HS-5 (cell line): ENCODE data around the gene ADCYAP1.

Experiments
- DNase-seq: peaks from one replicate; pipeline ENCODE4 v3.0.0-alpha.2; 2012; ENCODE audit warnings: low read depth

Gene ADCYAP1

DNA sequence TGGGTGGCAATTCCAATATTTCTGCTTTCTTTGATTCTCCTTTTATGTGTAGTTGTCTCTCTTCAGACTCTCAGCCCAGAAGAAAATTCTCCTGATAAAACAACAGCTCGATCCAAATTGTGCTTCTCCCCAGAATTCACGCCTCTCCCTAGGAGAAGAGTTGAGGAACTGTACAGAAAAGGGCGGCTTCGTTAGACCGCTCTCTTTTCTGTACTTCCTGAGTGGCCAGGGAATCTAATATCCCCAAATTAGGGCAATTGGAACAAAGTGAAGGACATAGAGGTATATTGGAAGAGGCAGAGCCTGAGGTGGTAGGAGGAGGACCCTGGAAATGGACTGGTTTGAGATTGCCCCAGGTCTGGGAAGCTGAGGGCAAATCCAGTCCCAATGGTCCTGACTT is 5.6 kb downstream of the ADCYAP1 start:
- DNase-seq = no peak

DNA sequence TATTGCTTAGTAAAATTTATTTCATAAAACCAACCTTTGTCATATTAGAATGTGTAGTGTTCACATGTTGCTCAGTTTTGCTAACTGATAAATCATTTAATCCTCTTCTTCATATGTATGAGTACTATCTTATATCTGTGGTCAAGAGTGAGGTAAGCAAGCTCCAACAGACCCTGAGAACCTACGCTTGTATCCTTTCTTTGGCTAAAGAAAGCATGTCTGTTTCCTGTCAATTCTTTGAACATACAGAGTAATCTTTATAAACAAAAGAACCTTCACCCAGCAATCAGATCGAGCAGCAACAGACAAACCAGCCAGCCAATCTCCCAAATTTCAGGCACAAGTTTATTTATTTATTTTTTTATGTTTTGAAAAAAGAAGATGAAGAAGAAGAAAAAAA is 6.4 kb downstream of the ADCYAP1 start:
- no peak for DNase-seq

DNA sequence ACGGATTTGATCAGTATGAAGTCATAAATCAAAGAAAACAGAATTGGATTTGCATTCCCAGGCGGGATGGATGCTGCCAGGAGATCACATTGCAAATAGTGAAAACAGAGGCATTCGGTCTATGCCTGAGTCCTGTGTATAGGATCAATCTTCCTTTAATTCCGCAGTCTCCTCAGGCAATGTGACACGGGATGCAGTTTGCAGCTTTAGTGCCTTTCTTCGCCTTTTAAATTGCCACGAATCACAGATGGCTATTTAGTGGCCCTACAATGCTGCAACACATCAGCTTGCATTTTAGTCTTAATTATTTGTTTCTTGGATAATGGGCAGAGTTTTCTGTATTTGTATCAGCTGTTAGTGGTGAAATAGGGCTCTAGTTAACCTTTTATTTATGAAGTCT is 6.8 kb downstream of the ADCYAP1 start:
- DNase-seq = no peak

DNA sequence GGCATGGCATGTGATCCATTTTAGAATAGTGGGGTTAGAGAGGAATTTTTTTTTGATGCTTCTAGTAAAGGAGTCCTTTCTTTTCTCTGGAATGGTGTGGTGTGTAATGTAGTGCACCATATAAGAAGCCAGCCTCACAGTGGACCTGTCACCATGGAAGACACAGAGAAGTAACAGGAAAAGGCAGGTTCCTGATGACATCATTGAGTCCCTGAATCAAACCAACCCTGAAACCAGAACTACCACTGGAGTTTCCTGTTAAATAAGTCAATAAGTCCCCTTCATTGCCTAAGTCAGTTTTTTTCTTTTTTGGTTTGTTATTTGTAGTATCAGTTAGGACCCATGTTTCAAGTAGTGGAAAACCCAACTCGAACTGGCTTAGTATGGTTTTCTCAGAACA is 11.9 kb downstream of the ADCYAP1 start:
- DNase-seq = no peak

DNA sequence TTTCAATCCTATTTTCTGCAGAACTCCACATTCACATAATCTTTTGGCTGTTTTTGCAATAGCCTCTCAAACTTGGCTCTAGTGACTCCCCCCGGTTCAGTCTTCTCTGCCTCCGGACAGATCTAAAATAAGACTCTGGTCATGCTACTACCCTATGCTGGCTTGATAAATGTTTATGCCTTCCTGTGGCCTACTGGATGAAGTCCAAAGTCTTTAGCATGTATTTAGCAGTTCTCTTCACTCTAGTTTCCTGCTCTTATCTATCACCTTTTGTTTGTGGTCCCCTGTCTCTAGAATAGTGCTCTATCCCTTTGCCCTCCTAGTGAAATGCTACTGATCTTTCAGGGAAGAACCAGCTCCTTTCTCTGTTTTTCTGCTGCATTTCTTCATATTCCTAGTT is 14.4 kb downstream of the ADCYAP1 start:
- DNase-seq = no peak

DNA sequence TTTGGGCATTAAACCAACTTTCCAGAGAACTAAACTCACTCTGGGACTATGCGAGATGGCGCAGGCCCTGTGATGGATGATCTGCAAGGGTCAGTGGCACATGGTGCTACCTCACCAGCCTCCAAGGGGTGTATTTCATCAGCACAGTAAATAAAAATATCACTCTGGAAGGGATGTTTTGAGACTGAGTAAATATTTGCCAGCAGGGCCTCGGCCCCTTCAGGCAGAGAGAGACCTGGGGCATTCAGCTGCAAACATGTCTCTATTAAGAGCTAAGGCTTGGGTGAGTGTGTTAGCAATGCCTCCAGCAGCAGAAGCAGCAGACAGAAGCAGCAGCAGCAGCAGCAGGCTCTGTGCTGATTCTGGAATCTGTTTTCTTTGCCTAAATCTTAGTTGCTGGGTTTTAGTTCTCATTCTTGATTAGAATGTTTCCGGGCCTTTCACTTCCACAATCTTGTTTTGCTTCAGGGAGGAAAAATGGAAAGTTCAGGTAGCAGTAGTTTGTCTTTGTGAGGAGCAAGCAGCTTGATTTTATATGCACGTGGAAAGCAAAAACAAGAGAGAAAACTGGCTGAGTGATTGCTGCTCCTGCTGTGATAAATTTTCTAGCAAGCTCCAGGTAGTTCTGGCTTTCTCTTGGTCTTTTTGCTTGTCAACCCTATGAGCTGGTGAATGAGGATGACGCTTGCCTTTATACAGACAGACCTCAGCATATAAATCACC is 18.6 kb downstream of the ADCYAP1 start:
- DNase-seq = no peak

DNA sequence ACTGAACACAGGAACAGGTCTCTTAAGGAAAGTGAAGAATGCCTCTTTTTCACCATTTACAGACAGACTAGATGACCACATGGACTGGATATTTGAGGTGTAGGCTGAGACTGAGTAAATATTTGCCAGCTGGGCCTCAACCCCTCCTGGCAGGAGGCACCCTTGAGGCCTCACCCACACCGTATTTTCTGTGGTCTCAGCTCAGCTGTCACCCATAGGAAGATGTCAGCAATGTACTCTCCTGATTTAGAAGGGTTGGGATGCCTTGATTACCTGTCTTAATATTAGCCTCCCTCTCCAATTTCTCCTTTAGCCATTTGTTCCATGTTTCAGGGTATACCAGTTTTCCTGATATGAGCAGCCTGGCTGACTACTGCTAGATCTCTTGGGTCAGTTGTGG is 20.3 kb downstream of the ADCYAP1 start:
- DNase-seq = no peak

DNA sequence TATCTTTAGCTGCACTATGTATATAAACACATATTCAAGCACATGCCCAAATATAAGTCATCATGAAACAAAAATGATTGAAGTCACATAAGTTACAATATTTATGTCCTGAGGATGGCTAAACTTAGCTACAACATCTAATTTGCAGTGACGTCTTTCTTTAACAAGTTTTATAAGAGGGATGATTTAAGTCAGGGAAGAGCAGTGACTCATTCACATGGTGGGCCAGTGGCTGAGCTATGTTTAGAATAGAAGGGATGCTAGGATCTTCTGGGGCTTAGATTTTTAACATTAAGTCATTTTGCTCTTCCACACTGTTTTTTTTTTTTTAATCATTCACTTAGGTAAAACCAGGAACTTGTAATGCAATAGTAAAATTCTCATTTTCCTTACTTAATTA is 22.3 kb downstream of the ADCYAP1 start:
- DNase-seq = no peak

DNA sequence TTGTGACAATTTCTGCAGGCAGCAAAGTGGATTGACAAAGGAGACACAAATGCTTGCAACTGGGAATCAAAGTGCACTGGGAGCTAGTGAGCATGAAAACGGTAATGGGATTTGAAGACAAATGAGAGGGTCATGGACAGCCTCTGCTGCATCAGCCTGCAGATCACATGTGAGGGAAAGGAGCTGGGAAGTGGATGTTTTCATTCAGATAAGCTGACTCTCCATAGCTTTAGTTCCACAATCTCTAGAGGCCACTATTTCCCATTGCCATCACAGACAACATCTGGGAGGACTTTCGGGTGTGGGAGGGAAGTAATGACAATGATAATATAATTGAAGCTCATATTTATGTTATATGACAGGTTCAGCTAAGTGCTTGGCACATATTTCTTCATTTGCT is 28.4 kb downstream of the ADCYAP1 start:
- no peak for DNase-seq

DNA sequence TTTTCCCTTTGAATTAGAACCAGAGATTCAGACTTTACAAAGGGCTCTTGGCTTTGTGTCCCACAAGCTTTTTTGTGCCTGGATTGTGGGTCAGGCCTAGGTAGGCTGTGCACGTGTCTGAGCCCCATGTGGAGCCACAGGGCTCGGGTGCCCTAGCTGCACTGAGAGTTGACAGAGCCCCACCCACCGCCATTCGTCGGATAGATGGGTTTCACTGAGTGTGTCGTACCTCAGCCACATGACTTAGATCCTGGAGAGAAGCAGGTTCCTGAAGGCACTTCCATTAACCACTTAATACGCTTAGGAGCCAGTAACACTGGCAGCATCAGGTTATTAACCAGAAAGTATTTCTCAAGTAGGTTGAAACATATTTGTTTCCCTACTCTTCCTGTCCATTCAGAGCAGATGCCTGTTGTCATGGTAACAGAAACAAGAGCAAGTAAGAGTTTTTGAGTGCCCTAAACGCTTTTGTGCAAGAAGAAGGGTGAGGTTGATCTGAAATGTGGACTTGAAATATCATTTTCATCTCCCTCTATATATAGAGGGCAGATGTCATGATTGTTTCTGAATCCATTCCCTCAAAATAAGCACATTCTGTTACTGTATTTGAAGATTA is 30.0 kb downstream of the ADCYAP1 start:
- DNase-seq = no peak

DNA sequence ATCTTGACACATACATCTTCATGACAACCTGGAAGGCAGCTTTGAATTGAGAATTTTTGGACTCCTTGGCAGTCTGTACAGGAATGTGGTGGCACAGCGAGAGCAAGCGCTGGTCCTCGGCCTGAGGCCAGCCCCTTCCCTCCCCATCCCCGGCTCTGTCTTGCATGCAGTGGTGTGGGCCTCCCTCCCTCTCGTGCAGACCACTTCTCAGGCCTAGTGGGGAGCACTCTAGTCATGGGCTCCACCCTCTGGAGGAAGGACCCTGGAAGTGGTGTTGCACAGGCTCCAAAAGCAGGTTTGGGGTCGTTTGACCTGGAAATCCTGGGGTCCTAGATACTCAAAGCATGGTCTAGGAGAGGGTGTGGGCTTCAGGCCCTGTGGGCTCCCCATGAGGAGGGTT is 32.3 kb downstream of the ADCYAP1 start:
- no peak for DNase-seq

DNA sequence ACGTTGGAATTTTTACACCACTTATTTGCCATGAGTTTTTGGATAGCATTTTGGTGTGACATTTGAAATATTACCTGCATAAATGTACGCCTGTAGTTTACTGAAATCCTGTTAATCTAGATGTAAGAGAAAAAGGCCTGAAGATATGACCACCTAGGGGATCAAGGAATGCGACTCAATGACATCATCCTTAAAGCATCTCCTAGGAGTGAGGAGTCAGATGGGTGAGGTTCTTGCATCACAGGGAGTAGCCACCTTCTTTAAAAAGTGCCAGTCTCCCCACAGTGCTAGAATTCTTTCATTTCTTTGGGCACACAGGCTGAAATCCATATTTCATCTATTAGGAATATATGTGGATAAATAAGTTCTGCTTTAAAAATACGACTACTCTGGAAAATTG is 34.5 kb downstream of the ADCYAP1 start:
- peak; percentile 59 for DNase-seq

DNA sequence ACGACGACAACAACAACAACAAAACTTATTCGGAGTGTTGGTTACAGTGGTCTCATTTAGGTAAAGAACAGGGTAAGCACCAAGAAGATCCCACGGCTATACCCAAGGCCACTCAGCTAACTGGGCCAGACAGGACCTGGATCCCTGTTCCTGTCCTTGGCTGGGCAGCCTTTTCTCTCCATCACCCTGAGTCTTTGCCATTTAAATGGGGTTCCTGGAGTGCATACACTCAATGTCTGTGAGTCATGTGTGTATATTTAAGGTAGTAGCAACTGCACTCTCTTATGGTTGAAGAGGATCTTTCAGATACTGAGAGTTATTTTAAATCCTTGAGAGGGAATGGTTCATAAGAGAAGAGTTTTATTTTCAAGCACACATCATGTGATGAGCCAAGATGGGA is 35.3 kb downstream of the ADCYAP1 start:
- no peak for DNase-seq

DNA sequence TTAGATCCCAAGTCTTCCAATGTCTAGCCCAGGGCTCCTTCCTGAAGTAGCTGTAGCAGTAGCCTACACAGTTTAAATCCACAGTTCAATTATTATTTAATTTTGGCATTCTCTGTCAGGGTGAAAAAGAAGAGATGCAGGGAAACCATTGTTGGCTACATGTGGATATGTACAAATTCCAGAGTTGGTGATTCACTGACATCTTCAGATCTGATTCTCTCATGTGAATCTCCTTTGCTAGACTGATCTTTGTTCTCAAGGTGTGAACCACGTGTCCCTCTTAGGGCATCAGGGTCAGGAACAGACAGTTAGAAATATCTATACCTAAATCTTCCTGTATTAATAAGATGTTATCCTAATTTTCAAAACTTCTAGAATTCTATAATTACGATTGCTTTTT is 36.7 kb downstream of the ADCYAP1 start:
- no peak for DNase-seq

DNA sequence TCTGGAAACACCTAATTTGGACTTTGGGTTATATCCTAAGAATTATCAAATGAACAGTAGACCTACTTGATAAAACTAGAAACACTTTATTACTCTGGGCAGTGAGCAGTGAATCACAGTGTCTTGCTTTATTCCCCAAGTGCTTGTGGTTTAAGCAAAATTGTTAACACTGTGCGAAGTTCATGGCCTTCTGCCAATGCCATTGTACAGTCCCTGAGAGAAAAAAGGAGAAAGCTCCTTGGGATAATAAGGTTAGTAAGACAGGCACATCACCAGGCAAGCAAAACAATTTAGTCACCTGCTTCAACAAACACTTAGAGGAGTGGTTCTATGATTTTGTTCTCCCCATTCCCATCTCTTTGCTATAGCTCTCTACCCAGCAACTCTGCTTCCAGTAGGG is 39.8 kb downstream of the ADCYAP1 start:
- DNase-seq = peak; percentile 80

DNA sequence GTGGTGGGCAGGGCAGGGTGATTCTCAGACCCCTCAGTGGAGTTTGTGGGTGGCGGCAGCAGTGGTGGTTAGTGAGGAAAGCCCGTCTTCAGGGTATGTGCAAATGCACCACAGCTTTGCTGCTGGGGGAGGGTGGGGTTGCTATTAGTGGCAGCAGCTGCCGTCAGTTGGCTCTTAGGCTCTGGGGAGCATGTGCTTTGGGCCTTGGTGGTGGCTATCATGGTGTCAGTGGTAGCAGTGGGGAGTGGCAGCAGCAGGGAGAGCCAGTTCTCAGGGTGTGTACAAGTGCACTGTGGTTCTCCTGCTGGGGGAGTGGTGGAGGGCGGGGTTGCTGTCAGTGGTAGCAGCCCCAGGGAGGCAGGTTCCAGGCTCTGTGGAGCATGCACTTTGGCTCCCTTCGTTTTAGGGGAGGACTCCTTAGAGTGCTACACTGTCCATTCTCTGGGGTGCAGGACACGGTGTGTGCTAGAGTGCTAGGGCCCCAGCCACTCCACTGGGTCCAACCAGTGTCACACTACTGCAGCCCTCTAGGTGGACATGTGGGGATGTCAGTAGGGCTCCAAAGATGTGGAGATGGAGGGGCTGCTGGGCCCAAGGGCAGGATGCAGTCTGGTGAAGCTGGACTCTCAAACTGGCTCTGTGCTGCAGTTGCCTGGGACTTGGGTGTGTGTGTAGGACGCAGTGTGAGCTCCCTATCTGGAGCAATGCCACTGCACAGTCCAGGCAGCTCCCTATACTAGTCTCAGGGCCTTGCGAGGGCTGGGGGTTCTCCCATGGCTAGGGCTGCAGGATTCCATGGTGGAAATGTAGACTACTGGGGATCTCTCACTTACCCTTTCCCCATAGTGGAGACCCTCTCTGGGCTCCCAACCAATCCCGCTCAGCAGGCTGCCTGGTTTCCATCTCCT is 45.3 kb downstream of the ADCYAP1 start:
- DNase-seq = no peak

DNA sequence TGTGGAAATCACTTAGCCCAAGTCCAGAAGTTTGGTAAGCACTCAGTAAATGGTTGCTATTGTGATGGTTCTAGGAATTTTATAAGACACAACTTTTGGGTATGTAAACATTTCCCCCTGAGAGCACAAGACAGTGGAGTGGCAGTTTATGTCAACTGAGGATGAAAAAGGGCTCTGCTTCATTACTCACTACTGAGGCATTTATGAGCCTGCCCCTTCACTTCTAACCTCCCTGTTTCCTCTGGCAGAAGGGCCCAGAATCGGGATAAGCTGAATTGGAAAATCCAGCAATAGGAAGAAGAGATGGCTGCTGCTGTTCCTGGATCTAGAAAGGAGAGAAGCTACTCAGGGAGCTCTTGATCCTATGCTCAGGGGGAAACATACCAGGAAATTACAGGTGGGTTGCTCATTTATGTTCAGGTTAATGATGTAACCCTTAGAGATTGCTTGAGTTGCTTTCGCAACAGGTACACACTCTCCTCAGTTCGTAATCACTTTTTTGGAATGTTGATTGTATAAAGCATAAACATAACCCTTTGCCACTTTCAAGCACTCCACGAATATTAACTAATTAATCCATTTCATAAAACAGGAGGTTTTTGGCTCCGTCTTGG is 46.3 kb downstream of the ADCYAP1 start:
- no peak for DNase-seq

DNA sequence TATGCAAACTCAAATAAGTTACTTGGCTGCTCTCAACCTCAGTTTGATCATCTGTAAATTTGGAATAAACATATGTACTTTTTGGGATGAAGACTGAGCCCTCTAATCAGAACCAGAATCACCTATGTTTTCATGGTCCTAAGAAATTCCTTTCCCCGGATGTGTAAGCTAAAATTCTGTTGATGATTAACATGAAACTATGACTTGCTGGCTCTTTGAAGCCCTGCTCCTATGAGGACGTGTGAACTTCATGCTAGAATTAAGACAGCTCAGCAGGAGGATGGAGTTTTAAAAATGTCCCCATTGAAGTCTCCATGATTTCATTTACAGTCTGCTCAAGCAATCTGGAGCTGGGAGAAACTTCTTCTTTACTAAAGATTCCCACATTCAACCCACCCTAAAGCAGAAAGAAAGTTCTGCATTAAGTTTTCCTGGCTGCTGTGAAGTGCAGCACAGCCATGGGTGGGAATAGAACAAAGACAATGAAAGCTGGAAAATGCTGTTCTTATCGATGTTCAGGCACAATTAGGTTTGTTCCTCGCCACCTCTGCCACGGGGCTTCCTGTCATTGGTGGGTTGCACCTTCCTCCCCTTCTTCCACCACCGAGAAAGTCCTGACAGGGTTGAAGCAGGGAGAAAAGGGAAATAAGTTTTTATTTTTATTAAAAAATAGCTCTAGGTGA is 50.9 kb downstream of the ADCYAP1 start:
- DNase-seq = no peak

DNA sequence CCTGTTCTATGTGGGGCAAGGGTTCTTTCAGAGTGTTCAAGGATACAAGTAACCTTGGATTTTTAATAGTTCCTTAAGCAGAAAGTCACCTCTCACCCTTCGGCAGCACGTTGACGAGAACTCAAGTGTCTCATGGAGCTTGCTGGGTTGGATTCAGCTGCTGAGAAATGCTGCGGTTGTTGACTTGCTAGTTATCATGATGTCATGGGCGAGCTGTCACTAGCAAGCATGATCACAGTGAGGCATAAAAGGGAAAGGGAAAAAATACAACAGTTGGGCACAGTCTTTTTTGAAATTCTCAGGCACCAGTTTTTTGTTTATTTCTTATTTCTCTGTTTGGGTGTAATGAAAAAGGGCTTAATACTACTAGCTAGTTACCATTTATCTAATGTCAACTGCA is 53.2 kb downstream of the ADCYAP1 start:
- no peak for DNase-seq

DNA sequence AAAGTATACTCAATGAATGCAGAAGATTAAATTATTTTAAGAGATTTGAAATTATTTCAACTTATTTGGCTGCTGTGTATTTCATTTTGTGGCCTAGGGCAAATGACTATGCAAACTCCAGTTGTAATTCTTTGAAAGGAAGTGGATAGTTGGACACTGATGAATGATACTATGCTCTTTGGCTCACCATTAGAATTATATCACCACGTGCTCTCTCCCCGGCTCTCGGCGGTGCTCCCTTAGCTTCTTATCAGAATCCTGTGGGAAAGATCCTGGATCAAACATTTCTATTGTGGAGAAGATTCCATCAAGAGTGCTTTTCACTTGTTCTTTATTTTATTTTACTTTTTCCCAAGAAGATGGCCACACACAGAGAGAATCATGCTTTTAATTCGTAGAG is 55.2 kb downstream of the ADCYAP1 start:
- no peak for DNase-seq
